Liver (tissue), 9 donors: ENCODE results near the gene GNRH2. TPM values are rescaled to one million over a fixed set of nuclear protein-coding genes. Genes with fewer than 3 reads are reported as not detected.
A peak's percentile ranks its signal among the peaks of the same experiment; 100 is the strongest.

ENCODE experiments used
- DNase-seq: peaks from one replicate; pipeline ENCODE4 v3.0.0-alpha.2; 2017; ENCODE audit warnings: low spot score
- H3K27ac ChIP-seq, 2 donors: one replicate each; pipeline ENCODE4 v1.7.0; 2013; ENCODE audit warnings: inconsistent platforms in 2 of 2, low read length in 2 of 2, control low read depth in 1 of 2, low read depth in 1 of 2, mild to moderate bottlenecking in 1 of 2
- H3K27me3 ChIP-seq, 4 donors: one replicate each; pipeline versions ENCODE4 v1.6.1 to v1.7.0; 2013; ENCODE audit warnings: low read length in 3 of 4, inconsistent platforms in 1 of 4, mild to moderate bottlenecking in 1 of 4, moderate library complexity in 1 of 4; ENCODE audit not compliant: control insufficient read depth in 4 of 4, insufficient read depth in 4 of 4
- H3K36me3 ChIP-seq, 4 donors: one replicate each; pipeline versions ENCODE4 v1.6.1 to v1.7.0; 2013; ENCODE audit warnings: low read length in 3 of 4, mild to moderate bottlenecking in 3 of 4, low read depth in 1 of 4, moderate library complexity in 1 of 4; ENCODE audit not compliant: control insufficient read depth in 4 of 4, insufficient read depth in 3 of 4
- H3K4me1 ChIP-seq, 4 donors: one replicate each; pipeline versions ENCODE4 v1.6.1 to v1.7.0; 2013; ENCODE audit warnings: low read length in 3 of 4, mild to moderate bottlenecking in 3 of 4, moderate library complexity in 1 of 4; ENCODE audit not compliant: control insufficient read depth in 4 of 4, insufficient read depth in 4 of 4
- H3K4me3 ChIP-seq, 3 donors: one replicate each; pipeline versions ENCODE4 v1.6.1 to v1.7.0; 2013; ENCODE audit warnings: low read length in 3 of 3, control low read depth in 1 of 3, low read depth in 1 of 3, mild to moderate bottlenecking in 1 of 3
- H3K9ac ChIP-seq, 2 donors: one replicate each; pipeline ENCODE4 v1.7.0; 2013; ENCODE audit warnings: low read length in 2 of 2, mild to moderate bottlenecking in 2 of 2, moderate library complexity in 2 of 2, control low read depth in 1 of 2, low read depth in 1 of 2
- H3K9me3 ChIP-seq, 4 donors: one replicate each; pipeline versions ENCODE4 v1.6.1 to v1.7.0; 2013; ENCODE audit warnings: low read length in 3 of 4; ENCODE audit not compliant: control insufficient read depth in 4 of 4
- ATF3 ChIP-seq: IDR thresholded peaks from 2 replicates; pipeline ENCODE4 v1.6.1; 2016; ENCODE audit warnings: antibody characterized with exemption
- EGR1 ChIP-seq, 2 donors: IDR thresholded peaks; 2 replicates each; pipeline ENCODE4 v1.6.1; 2016 to 2018; ENCODE audit warnings: antibody characterized with exemption in 2 of 2, low read depth in 2 of 2
- GABPA ChIP-seq, 2 donors: IDR thresholded peaks in 1 of 2; conservative IDR thresholded peaks in 1 of 2; 2 replicates each; pipeline ENCODE4 v1.6.1; 2016; ENCODE audit warnings: antibody characterized with exemption in 2 of 2, mild to moderate bottlenecking in 1 of 2, moderate library complexity in 1 of 2
- JUND ChIP-seq, 2 donors: IDR thresholded peaks; 2 replicates each; pipeline ENCODE4 v1.6.1; 2016; ENCODE audit warnings: antibody characterized with exemption in 2 of 2
- RAD21 ChIP-seq, 2 donors: IDR thresholded peaks; 2 replicates each; pipeline ENCODE4 v1.6.1; 2016; ENCODE audit warnings: antibody characterized with exemption in 2 of 2, mild to moderate bottlenecking in 2 of 2
- REST ChIP-seq: IDR thresholded peaks from 2 replicates; pipeline ENCODE4 v1.6.1; 2016; ENCODE audit warnings: antibody characterized with exemption, mild to moderate bottlenecking
- RXRA ChIP-seq, 2 donors: IDR thresholded peaks; 2 replicates each; pipeline ENCODE4 v1.6.1; 2017 to 2018; ENCODE audit warnings: antibody characterized with exemption in 2 of 2, mild to moderate bottlenecking in 1 of 2
- SP1 ChIP-seq: IDR thresholded peaks from 2 replicates; pipeline ENCODE4 v1.6.1; 2018; ENCODE audit warnings: antibody characterized with exemption, mild to moderate bottlenecking
- YY1 ChIP-seq: IDR thresholded peaks from 2 replicates; pipeline ENCODE4 v1.6.1; 2016; ENCODE audit warnings: antibody characterized with exemption, mild to moderate bottlenecking
- ZBTB33 ChIP-seq: IDR thresholded peaks from 2 replicates; pipeline ENCODE4 v1.6.1; 2016; ENCODE audit warnings: antibody characterized with exemption
- WGBS: extraction: QIAGEN DNeasy Blood & Tissue Kit; methylation state at CpG from one replicate; pipeline ENCODE4 v1.1.7; 2013; 5-methylcytosine and 5-hydroxymethylcytosine counted together
- polyA plus RNA-seq, 2 donors: library from polyadenylated mRNA; stranded (reverse) in 1 of 2; unstranded in 1 of 2; fragments of 200-250 nt in 1 of 2; fragments of >200 nt in 1 of 2; fragmentation: Nextera tagmentation in 1 of 2; extraction: Ambion mirVana in 1 of 2; gene quantifications; one replicate each; pipeline versions ENCODE4 v1.2.1 to v1.2.3, GENCODE V29; 2013 to 2015
- total RNA-seq, 2 donors: library from RNA; depleted of rRNA; stranded (reverse); fragments of >200 nt; gene quantifications; one replicate each; pipeline ENCODE4 v1.2.3, GENCODE V29; 2014
- TF ChIP-seq, protein P1 (sequence below): IDR thresholded peaks from 2 replicates; pipeline ENCODE4 v1.6.1; 2016; ENCODE audit warnings: antibody characterized with exemption
- donor health status: healthy.
- donor health status: healthy.
- donor health status: healthy.
- donor health status: healthy.
- donor health status: healthy.

Gene GNRH2
- total and polyA plus RNA-seq, 4 donors, result 0.25 to 0.58 (median 0.44) TPM; not detected in 1

DNA sequence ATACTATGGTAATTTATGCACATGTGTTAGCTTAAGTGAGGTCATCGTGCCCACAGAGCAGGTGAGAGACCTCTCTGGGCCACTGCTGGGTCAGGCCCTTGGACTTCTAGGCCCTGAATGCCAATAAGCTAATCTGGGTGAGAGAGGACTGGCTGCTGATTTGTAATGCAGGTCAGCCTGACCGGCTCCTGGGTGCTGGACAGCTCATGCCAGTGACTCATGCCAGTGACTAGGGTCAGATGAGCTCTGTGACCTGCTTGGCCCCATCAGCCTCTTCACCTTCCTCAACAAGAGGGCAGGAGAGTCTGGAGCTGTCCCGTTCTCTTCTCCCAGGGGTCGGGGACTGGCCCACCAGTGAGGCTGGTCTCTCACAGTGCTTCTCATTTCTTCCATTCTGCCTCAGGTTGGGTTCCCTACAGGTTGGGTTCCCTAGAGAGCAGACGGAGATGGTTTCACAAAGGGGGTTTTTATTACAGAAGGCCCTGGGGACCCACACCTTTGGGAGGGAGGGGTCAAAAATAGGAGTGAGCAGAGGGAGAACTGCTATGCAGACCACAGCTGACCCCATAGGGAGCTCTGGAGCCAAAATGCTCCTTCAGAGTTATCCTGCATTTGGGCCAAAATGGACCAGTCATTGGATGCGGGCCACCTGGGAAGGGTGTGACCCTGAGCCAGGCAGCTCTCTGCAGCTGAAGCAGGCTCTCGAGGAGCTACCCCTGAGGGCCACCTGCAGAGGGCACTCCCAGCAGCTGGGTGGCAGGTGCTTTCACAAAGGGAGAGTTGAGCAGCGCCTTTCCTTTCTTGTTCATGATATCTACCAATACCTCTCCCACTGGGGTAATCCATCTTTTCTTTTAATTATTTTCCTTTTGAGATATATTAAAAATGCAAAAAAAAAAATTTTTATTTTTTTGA is 25.8 kb downstream of the GNRH2 start (continued):
- peak; percentile 94 for TF ChIP-seq REST
- TF ChIP-seq JUND (IDR thresholded peaks at IDR 0.05), result peak; percentile 95 to 97
- TF ChIP-seq ATF3, result peak; percentile 89

- TF ChIP-seq YY1 (no peak), RXRA (IDR thresholded peaks at IDR 0.05) (no peak), SP1 (no peak), ZBTB33 (no peak), EGR1 (IDR thresholded peaks at IDR 0.05; ENCODE audit: low read depth in 2 of 2) (no peak), RAD21 (IDR thresholded peaks at IDR 0.05) (no peak), ATF3 (no peak), GABPA (IDR thresholded peaks at IDR 0.05 in 1 of 2, conservative IDR thresholded peaks at IDR 0.05 in 1 of 2) (no peak), REST (no peak)
- TF ChIP-seq, protein P1, sequence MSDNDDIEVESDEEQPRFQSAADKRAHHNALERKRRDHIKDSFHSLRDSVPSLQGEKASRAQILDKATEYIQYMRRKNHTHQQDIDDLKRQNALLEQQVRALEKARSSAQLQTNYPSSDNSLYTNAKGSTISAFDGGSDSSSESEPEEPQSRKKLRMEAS, result no peak
- Histone ChIP-seq H3K27me3 (peaks cover 0 to 3% (median 0%) of the 10 kb centered on the region in 4 donors), H3K4me1 (peaks cover 7 to 55% (median 40%) of the 10 kb centered on the region in 4 donors), H3K27ac (no peak overlapping the region), H3K9ac (no peak overlapping the region), H3K4me3 (no peak overlapping the region), H3K9me3 (no peaks in the 10 kb centered on the region), H3K36me3 (no peaks in the 10 kb centered on the region)
- WGBS, result 83% methylated on average over 4 of the region's 4 CpGs
- no peak for DNase-seq
Observed at GRCh38 chr20:3070725-3071124, 27.3 kb downstream of the GNRH2 start.
